ENCODE data around the gene SURF6. TPM values are rescaled to one million over a fixed set of nuclear protein-coding genes. Genes with fewer than 3 reads are reported as not detected.

Gene SURF6
- total and polyA plus RNA-seq, 4 experiments from 2014 or later, result 2.3 to 28.9 (median 21.0) TPM

GRCh38 chr9:133349965-133350616 lies 14.1 kb upstream of the SURF6 start:
- intact Hi-C loops (cut with micrococcal nuclease), result loop anchor here (2.0 kb wide), 1 partner anchor 109 kb away; the partner anchor contains the start of gene CACFD1
- no peaks in the 10 kb centered on the region for H3K27me3 ChIP-seq (ENCODE audit: insufficient read depth, low read length)
- ChIA-PET CTCF (ENCODE audit: partially characterized antibody) (interaction anchor here (2.3 to 2.7 kb wide), 2 partner anchors 16 to 21 kb away, joined by 7 to 15 read pairs; no protein-coding TSS in a partner anchor), POLR2A (ENCODE audit: partially characterized antibody) (interaction anchor here (1.1 to 18.1 kb wide), 2 partner anchors 21 to 148 kb away, joined by 3 to 437 read pairs; partner anchors contain the start of genes STKLD1 and SURF4)
- peaks cover 52% of the 10 kb centered on the region for H3K36me3 ChIP-seq (ENCODE audit: insufficient read depth, low read length)
- Mint-ChIP-seq H3K4me1 (peaks cover 23 to 57% (median 37%) of the 10 kb centered on the region in 4 donors), H3K27me3 (no peaks in the 10 kb centered on the region), H3K9me3 (no peaks in the 10 kb centered on the region), H3K27ac (peak overlapping the region in 6 of 7 donors; percentile 22 to 96 (median 93)), H3K36me3 (peaks cover 33 to 66% of the 10 kb centered on the region in 2 donors), H3K4me3 (peak overlapping the region in 6 of 8 donors; percentile 17 to 100 (median 29))
- no peaks in the 10 kb centered on the region for H3K9me3 ChIP-seq (ENCODE audit: control insufficient read depth in 1 of 2, low read length in 2 of 2)
- H3K27ac ChIP-seq (ENCODE audit: low read depth, low read length), result peak overlapping the region; percentile 88
- peak in 1 of 5 donors; percentile 22 for DNase-seq
- no peak overlapping the region for H3K4me3 ChIP-seq (ENCODE audit: low read length in 2 of 2)
- peaks cover 37% of the 10 kb centered on the region for H3K4me1 ChIP-seq (ENCODE audit: insufficient read depth, low read length)

GRCh38 chr9:133348718-133349573 lies 13.0 kb upstream of the SURF6 start:
- H3K27ac Mint-ChIP-seq, result peak overlapping the region; percentile 93 to 99 (median 96)
- H3K36me3 Mint-ChIP-seq, result peaks cover 37 to 68% of the 10 kb centered on the region in 2 donors

GRCh38 chr9:133347985-133348717 lies 12.2 kb upstream of the SURF6 start, which contains the start of the genes MED22 and RPL7A:
Gene MED22, minus strand, starts transcription at chr9:133348131. Its CDS starts 1,469 bp downstream, at chr9:133346662.
Gene RPL7A, plus strand, starts transcription at chr9:133348218. Its CDS starts 26 bp downstream, at chr9:133348244.
- Mint-ChIP-seq H3K4me3 (peak within 1 kb of the TSS; percentile 97 to 100 (median 98)), H3K4me1 (peaks cover 21 to 47% (median 33%) of the 10 kb centered on the region in 4 donors), H3K36me3 (peaks cover 37 to 65% of the 10 kb centered on the region in 2 donors), H3K27me3 (no peaks in the 10 kb centered on the region), H3K27ac (peak within 1 kb of the TSS; percentile 93 to 99 (median 96)), H3K9me3 (no peaks in the 10 kb centered on the region)
- DNase-seq, result peak; percentile 92 to 94 (median 92)
- peak within 1 kb of the TSS; percentile 80 to 99 for H3K4me3 ChIP-seq (ENCODE audit: low read length in 2 of 2)
- H3K27ac ChIP-seq (ENCODE audit: low read depth, low read length), result peak within 1 kb of the TSS; percentile 88
- ChIA-PET POLR2A (ENCODE audit: partially characterized antibody) (interaction anchor here (0.7 to 18.1 kb wide), 13 partner anchors 8 to 678 kb away, joined by 3 to 437 read pairs (median 6); partner anchors contain the start of genes AK8, CACFD1, DDX31 and GTF3C4), CTCF (ENCODE audit: partially characterized antibody) (interaction anchor here (1.0 to 1.7 kb wide), 4 partner anchors 9 to 26 kb away, joined by 4 to 9 read pairs (median 4); partner anchors contain the start of genes SURF1 and SURF2)
- peaks cover 64% of the 10 kb centered on the region for H3K36me3 ChIP-seq (ENCODE audit: insufficient read depth, low read length)
- intact Hi-C loops (cut with micrococcal nuclease), result loop anchor here (1.0 to 2.0 kb wide), 5 partner anchors 8 to 111 kb away; partner anchors contain the start of genes CACFD1, STKLD1, SURF1 and SURF2
- peaks cover 33% of the 10 kb centered on the region for H3K4me1 ChIP-seq (ENCODE audit: insufficient read depth, low read length)
- no peaks in the 10 kb centered on the region for H3K27me3 ChIP-seq (ENCODE audit: insufficient read depth, low read length)
- H3K9me3 ChIP-seq (ENCODE audit: control insufficient read depth in 1 of 2, low read length in 2 of 2), result no peaks in the 10 kb centered on the region

More at GRCh38 chr9:133348718-133349573, 13.0 kb upstream of the SURF6 start:
- Mint-ChIP-seq H3K4me1 (peaks cover 21 to 50% (median 33%) of the 10 kb centered on the region in 4 donors), H3K27me3 (no peaks in the 10 kb centered on the region), H3K9me3 (no peaks in the 10 kb centered on the region), H3K4me3 (peak overlapping the region; percentile 97 to 100 (median 98))
- Histone ChIP-seq H3K4me1 (ENCODE audit: insufficient read depth, low read length) (peaks cover 33% of the 10 kb centered on the region), H3K9me3 (ENCODE audit: control insufficient read depth in 1 of 2, low read length in 2 of 2) (no peaks in the 10 kb centered on the region), H3K36me3 (ENCODE audit: insufficient read depth, low read length) (peaks cover 64% of the 10 kb centered on the region), H3K4me3 (ENCODE audit: low read length in 2 of 2) (peak overlapping the region; percentile 80 to 99), H3K27me3 (ENCODE audit: insufficient read depth, low read length) (no peaks in the 10 kb centered on the region), H3K27ac (ENCODE audit: low read depth, low read length) (peak overlapping the region; percentile 88)
- ChIA-PET POLR2A (ENCODE audit: partially characterized antibody) (interaction anchor here (0.7 to 18.1 kb wide), 9 partner anchors 7 to 318 kb away, joined by 3 to 437 read pairs (median 7); partner anchors contain the start of genes CACFD1, GTF3C5, STKLD1 and SURF1), CTCF (ENCODE audit: partially characterized antibody) (interaction anchor here (1.1 to 1.7 kb wide), 3 partner anchors 19 to 26 kb away, joined by 4 to 9 read pairs (median 4); no protein-coding TSS in a partner anchor)
- peak in 1 of 5 donors; percentile 40 for DNase-seq
- intact Hi-C loops (cut with micrococcal nuclease), result loop anchor here (1.0 to 2.0 kb wide), 5 partner anchors 7 to 110 kb away; partner anchors contain the start of genes CACFD1, STKLD1, SURF1 and SURF2

- Histone ChIP-seq H3K4me1 (ENCODE audit: insufficient read depth, low read length) (peaks cover 33% of the 10 kb centered on the region), H3K27ac (ENCODE audit: low read depth, low read length) (peak overlapping the region; percentile 88), H3K4me3 (ENCODE audit: low read length in 2 of 2) (peak overlapping the region; percentile 80 to 99), H3K36me3 (ENCODE audit: insufficient read depth, low read length) (peaks cover 67% of the 10 kb centered on the region), H3K9me3 (ENCODE audit: control insufficient read depth in 1 of 2, low read length in 2 of 2) (no peaks in the 10 kb centered on the region), H3K27me3 (ENCODE audit: insufficient read depth, low read length) (no peaks in the 10 kb centered on the region)
- POLR2A ChIA-PET (ENCODE audit: partially characterized antibody), result interaction anchor here (0.7 to 18.1 kb wide), 10 partner anchors 8 to 678 kb away, joined by 3 to 437 read pairs (median 6); partner anchors contain the start of genes AK8, CACFD1, DDX31 and GTF3C4
- Mint-ChIP-seq H3K9me3 (no peaks in the 10 kb centered on the region), H3K36me3 (peaks cover 34 to 63% of the 10 kb centered on the region in 2 donors), H3K27me3 (no peaks in the 10 kb centered on the region), H3K4me1 (peaks cover 21 to 44% (median 33%) of the 10 kb centered on the region in 4 donors), H3K27ac (peak overlapping the region in 6 of 7 donors; percentile 93 to 99 (median 96)), H3K4me3 (peak overlapping the region; percentile 93 to 100 (median 98))
- peak in 3 of 5 donors; percentile 37 to 74 (median 47) for DNase-seq
- intact Hi-C loops (cut with micrococcal nuclease), result no loop called here
- CTCF ChIA-PET (ENCODE audit: partially characterized antibody), result interaction anchor here (1.0 to 1.7 kb wide), 4 partner anchors 9 to 23 kb away, joined by 4 to 9 read pairs (median 5); partner anchors contain the start of genes SURF1 and SURF2
These were observed 11.6 kb upstream of the SURF6 start for GRCh38 chr9:133347515-133347984.

GRCh38 chr9:133346021-133346785 lies 10.2 kb upstream of the SURF6 start:
- peaks cover 60% of the 10 kb centered on the region for H3K36me3 ChIP-seq (ENCODE audit: insufficient read depth, low read length)
- peaks cover 29 to 51% of the 10 kb centered on the region in 2 donors for H3K36me3 Mint-ChIP-seq

More at GRCh38 chr9:133346021-133346785, 10.2 kb upstream of the SURF6 start:
- Mint-ChIP-seq H3K4me1 (peaks cover 21 to 44% (median 33%) of the 10 kb centered on the region in 4 donors), H3K27ac (peak overlapping the region in 6 of 7 donors; percentile 85 to 92 (median 90)), H3K4me3 (peak overlapping the region; percentile 83 to 97 (median 88)), H3K27me3 (no peaks in the 10 kb centered on the region), H3K9me3 (no peaks in the 10 kb centered on the region)
- Histone ChIP-seq H3K4me1 (ENCODE audit: insufficient read depth, low read length) (peaks cover 33% of the 10 kb centered on the region), H3K9me3 (ENCODE audit: control insufficient read depth in 1 of 2, low read length in 2 of 2) (no peaks in the 10 kb centered on the region), H3K4me3 (ENCODE audit: low read length in 2 of 2) (peak overlapping the region in 1 of 2 donors; percentile 23), H3K27me3 (ENCODE audit: insufficient read depth, low read length) (no peaks in the 10 kb centered on the region), H3K27ac (ENCODE audit: low read depth, low read length) (peak overlapping the region; percentile 88)
- CTCF ChIA-PET (ENCODE audit: partially characterized antibody), result interaction anchor here (1.0 to 1.6 kb wide), 2 partner anchors 11 to 25 kb away, joined by 3 to 5 read pairs; partner anchors contain the start of genes SURF1 and SURF2
- intact Hi-C loops (cut with micrococcal nuclease), result no loop called here
- DNase-seq, result peak in 1 of 5 donors; percentile 18
- POLR2A ChIA-PET (ENCODE audit: partially characterized antibody), result interaction anchor here (1.3 to 18.1 kb wide), 2 partner anchors 11 to 25 kb away, joined by 3 to 437 read pairs; partner anchors contain the start of genes STKLD1, SURF1, SURF2 and SURF4

All from CD4-positive, alpha-beta memory T cell (primary cell).